Upper lobe of left lung (tissue), 4 donors: Measurements from ENCODE around the gene YJEFN3.

Source experiments
- POLR2A ChIP-seq, 4 donors: fragments of 450-650 bp; IDR thresholded peaks; one replicate each; pipeline ENCODE4 v1.5.1; 2016 to 2017; ENCODE audit warnings: antibody characterized with exemption in 4 of 4, mild to moderate bottlenecking in 2 of 4
- POLR2AphosphoS5 ChIP-seq, 2 donors: sonication (generic); formaldehyde crosslinking; IDR thresholded peaks; one replicate each; pipeline ENCODE4 v1.5.1; 2017; ENCODE audit warnings: antibody characterized with exemption in 2 of 2
- TF ChIP-seq, protein P1 (sequence below), 6 experiments: fragments of 450-650 bp in 4 of 6; fragments of 200-600 bp in 2 of 6; sonication (generic) in 2 of 6; IDR thresholded peaks; one replicate each; pipeline ENCODE4 v1.5.1; 2016 to 2019; ENCODE audit warnings: antibody characterized with exemption in 6 of 6

DNA sequence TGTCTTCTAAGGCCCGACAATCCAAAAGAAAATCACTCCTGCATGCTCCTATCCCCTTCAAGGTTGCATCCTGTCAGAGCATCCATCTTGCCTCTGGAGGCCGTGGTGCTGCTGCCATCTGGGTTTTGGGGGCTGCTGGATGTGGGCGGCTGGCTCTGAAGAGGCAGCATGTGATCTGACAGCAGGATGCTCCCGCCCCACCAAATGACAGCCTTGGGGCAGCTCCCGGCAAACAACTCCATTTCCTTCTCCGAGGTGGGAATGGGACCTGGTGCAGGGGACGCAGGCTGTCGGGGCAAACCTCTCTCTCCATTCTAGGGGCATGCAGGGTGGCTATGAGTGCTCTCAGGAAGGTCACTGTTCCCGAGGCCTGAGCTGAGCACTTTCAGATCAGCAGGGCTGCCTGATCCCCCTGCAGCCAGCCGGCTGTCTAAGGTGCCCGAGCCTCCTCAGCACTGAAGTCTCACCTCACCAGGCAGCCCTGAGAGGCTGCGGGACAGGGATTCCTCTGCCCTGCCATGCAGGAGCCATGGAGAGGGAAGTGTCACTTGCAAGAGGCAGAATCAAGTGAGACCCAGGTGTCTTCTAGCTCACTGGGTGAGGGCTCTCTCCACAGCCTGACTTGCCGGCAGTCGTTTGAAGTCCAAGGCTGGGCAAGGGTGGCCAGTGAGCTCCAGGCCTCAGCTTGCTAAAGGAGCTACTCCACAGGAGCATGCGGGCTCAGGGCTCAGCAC is 42.2 kb upstream of the YJEFN3 start:
- TF ChIP-seq POLR2AphosphoS5 (IDR thresholded peaks at IDR 0.05) (no peak), POLR2A (IDR thresholded peaks at IDR 0.05) (no peak)
- TF ChIP-seq, protein P1, sequence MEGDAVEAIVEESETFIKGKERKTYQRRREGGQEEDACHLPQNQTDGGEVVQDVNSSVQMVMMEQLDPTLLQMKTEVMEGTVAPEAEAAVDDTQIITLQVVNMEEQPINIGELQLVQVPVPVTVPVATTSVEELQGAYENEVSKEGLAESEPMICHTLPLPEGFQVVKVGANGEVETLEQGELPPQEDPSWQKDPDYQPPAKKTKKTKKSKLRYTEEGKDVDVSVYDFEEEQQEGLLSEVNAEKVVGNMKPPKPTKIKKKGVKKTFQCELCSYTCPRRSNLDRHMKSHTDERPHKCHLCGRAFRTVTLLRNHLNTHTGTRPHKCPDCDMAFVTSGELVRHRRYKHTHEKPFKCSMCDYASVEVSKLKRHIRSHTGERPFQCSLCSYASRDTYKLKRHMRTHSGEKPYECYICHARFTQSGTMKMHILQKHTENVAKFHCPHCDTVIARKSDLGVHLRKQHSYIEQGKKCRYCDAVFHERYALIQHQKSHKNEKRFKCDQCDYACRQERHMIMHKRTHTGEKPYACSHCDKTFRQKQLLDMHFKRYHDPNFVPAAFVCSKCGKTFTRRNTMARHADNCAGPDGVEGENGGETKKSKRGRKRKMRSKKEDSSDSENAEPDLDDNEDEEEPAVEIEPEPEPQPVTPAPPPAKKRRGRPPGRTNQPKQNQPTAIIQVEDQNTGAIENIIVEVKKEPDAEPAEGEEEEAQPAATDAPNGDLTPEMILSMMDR (IDR thresholded peaks at IDR 0.05): no peak
